8988T (cell line): ENCODE data around the gene NHEJ1.

Experiments used
- DNase-seq: peaks from one replicate; pipeline ENCODE4 v3.0.0; 2011

The NHEJ1 gene

DNA sequence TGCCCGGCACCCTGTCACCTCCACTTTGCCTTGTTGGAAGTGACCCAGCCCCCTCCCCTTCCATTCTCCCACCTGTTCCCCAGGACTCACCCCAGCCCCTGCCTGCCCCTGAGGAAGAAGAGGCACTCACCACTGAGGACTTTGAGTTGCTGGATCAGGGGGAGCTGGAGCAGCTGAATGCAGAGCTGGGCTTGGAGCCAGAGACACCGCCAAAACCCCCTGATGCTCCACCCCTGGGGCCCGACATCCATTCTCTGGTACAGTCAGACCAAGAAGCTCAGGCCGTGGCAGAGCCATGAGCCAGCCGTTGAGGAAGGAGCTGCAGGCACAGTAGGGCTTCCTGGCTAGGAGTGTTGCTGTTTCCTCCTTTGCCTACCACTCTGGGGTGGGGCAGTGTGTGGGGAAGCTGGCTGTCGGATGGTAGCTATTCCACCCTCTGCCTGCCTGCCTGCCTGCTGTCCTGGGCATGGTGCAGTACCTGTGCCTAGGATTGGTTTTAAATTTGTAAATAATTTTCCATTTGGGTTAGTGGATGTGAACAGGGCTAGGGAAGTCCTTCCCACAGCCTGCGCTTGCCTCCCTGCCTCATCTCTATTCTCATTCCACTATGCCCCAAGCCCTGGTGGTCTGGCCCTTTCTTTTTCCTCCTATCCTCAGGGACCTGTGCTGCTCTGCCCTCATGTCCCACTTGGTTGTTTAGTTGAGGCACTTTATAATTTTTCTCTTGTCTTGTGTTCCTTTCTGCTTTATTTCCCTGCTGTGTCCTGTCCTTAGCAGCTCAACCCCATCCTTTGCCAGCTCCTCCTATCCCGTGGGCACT lies 21.9 kb upstream of the NHEJ1 start:
- DNase-seq = no peak

GRCh38 chr2:219181531-219181930 lies 20.9 kb upstream of the NHEJ1 start:
- no peak for DNase-seq

DNA sequence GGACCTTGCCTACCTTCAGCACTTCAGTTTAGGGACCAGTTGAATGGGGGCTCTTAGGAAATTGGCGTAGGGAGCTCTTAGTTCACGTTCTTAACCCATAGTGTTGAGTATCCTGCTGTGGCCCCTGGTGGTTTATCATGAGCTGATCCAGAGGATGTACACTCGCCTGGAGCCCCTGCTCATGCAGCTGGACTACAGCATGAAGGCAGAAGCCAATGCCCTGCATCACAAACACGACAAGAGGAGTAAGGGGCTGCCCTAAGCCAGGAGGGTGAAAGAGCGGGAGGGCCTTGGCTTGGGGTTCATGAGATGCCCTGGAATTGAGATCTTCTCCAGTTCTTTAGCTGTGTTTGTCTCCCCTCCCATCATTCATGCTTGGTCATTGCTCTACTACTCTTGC lies 20.3 kb upstream of the NHEJ1 start:
- DNase-seq = no peak

- DNase-seq = no peak
These were observed 19.2 kb upstream of the NHEJ1 start for GRCh38 chr2:219179601-219180465.

DNA sequence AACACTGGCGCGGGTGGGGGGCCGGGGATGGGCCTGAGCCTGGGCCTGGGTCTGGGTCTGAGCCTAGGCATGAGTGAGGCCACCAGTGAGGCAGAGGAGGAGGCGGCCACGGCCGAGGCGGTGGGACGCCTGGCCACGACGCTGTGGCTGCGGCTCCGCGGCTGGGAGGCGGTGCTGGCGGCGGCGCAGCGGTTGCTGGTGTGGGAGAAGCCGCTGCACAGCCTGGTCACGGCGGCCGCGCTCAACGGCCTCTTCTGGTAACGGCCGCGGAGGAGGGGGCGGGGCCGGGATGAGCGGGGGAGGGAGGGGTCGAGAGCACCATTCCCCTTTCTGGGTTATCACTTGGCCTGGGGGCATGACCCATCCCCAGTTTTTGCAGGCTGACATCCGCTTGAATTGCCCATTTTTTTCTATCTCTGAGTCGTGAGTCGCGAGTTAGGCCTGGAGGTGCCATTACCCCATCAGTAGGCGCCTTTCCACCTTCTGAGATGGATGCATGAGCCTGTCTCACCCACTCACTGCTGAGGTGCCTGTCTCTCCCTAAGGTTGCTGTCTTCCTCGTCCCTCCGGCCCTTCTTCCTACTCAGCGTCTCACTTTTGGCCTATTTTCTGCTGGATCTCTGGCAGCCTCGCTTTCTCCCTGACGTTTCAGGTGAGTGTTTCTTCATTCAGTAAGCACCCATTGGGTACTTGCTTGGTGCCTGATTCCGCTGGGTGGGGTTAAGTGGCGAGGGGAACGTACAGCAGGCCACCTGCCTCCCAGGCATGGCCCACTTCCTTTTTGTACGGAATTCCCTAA lies 18.0 kb upstream of the NHEJ1 start:
- no peak for DNase-seq

DNA sequence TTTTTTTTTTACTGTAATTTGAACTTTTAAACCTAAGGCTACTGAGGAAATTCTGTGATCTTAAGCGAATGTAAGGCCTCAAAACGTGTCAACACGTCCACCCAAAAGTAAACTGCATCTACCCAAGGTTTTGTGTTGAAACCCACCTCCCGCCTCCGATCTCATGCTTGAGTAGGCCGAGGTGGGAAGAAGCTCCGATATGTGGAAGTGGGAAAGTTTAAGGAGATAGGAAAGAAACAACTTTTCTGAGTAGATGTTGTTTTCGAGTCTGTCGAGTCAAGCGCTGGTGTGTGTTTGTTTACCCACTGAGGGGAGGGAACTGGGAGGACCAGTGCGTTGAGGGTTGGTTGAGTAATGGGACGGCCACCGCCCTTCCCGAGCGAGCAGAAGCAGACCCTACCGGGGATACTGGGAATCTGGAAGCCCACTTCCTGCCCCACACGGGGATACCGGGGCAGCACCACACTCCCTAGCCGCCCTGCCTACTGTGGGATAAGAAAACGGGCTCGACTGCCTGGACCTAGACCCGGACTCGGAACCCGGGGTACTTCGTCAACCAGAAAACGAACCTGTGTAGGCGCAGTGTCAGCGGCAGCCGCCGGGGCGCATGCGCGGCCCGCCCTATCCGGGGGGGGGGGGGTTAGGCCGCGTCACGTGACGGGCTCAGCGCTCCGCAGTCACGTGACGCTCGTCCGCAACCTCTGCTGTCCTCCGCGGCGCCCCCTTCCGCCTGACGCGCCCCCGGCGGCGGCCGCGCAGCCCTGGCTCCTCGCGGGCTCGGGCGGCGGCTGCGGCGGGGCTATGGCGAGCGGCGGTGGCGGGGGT lies 17.1 kb upstream of the NHEJ1 start, which contains the start of gene RETREG2:
RETREG2 (plus strand) TSS at position 724 of the 825 bp plus-strand sequence; CDS start at position 802, 78 bp downstream.
- peak; percentile 94 for DNase-seq

- DNase-seq = peak; percentile 80
These were observed 16.4 kb upstream of the NHEJ1 start, which contains the start of gene CNPPD1 for GRCh38 chr2:219176818-219177551. Gene CNPPD1 (minus strand): TSS chr2:219176925. CDS start chr2:219176828, 97 bp downstream.

GRCh38 chr2:219175928-219176817 lies 15.6 kb upstream of the NHEJ1 start:
- peak; percentile 41 for DNase-seq

GRCh38 chr2:219175486-219175885 lies 14.9 kb upstream of the NHEJ1 start:
- DNase-seq = no peak

DNA sequence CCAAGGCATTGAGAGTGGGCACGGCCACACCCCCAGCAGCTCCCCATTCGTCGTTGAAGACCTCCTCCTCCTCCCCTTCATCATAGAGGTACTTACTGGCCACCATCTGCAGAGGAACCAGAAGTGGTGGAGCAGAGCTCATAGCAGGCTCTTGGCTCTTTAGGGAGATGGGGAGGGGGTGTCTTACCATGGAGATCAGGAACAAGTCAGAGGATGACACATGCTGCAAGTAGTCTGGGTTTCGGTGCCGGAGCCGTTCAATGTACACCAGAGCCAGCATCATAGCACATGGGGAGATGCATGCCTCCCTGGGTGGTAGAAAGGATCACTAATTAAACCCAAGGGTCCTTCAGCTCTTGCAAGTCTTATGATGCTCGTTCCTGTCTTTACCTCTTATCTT lies 14.2 kb upstream of the NHEJ1 start:
- DNase-seq = no peak

GRCh38 chr2:219174146-219174545 lies 13.5 kb upstream of the NHEJ1 start:
- DNase-seq = no peak

DNA sequence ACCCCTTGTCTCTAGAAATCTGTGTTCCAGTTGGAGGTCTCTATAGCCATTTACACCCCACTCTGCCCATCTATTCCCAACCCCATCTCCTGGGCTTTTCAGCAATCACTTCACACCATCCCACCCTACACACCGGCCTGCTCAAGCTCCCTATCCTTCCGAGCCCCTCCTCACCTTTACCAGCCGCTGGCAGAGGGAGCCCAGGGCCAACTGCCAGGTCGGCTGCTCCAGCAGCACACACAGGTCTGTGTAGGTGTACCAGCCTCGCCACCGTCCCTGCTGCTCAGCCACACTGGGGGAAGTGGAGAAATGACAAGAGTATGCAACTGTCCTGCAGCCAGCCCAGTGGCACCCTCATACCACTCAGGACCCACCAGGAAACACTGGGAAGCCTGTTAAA lies 12.6 kb upstream of the NHEJ1 start:
- DNase-seq = no peak

- no peak for DNase-seq
These were observed 11.9 kb upstream of the NHEJ1 start for GRCh38 chr2:219172231-219173154.

DNA sequence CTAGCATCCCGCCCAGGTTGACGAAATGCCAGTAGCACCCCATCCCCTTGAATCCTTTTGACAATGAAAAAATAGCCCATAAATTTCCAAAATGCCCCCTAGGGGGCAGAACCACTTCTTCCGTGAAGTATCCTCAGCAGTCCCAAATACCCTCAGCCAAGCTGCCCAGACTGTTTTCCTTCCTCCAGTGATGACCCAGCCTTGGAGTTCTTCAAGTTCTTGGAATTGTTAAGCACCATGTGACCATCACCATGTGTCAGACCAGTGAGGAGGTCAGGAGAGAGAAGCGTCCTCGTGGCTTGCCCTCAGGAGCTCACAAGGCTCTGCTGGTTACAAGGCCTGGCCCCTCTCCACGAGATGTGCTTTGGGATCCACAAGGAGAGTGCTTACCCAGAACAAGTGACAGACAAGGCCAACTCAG lies 10.6 kb upstream of the NHEJ1 start:
- peak; percentile 61 for DNase-seq

DNA sequence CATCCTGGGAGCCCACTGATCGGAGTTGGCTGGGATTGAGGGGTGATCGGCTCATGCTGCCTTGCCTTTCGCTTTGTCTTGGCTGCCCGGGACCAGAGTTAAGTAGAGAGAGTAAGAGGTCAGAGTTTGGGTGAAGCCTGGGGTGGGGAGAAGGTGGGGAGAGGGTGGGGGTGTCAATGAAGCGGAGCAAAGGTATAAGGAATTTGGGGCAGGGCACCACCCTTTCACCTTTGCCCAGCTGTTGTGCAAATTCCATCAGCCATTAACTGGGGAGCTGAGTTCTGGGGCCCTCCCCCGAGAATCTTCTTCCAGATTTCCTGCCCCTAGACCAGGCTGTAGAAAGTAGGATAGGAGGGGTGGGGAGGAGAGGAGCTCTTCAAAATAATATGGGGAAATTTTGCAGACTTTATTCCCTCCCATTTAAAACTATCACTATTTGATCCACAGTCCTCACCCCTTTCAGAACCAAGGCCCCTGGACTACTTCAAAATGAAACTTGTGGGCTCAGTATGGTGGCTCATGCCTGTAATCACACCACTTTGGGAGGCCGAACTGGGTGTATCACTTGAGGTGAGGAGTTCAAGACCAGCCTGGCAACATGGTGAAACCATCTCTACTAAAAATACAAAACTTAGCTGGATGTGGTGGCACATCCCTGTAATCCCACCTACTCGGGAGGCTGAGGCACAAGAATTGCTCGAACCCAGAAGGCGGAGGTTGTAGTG lies 9.5 kb upstream of the NHEJ1 start, which contains the start of gene SLC23A3:
SLC23A3 (minus strand) TSS at position 100 of the 725 bp plus-strand sequence; CDS start at position 55, 45 bp downstream.
- no peak for DNase-seq

DNA sequence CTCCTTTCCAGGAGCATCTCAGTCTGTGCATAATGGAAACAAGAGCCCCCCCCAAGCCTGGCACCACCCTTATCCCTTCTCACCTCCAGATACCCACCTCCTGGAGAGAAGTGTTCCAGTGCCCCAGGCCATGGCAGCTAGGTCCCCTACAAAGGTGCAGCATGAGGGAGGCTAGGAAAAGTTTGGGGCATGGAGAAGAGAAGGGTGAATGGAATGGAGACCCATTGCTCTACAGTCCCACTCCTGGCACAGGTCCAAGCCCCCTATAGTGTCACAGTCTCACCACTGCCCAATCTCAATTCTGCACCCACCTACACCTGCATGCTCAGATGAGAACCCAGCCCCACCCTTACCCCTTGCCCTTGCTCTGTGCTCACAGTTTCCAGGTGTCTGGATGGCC lies 8.3 kb upstream of the NHEJ1 start:
- no peak for DNase-seq

DNA sequence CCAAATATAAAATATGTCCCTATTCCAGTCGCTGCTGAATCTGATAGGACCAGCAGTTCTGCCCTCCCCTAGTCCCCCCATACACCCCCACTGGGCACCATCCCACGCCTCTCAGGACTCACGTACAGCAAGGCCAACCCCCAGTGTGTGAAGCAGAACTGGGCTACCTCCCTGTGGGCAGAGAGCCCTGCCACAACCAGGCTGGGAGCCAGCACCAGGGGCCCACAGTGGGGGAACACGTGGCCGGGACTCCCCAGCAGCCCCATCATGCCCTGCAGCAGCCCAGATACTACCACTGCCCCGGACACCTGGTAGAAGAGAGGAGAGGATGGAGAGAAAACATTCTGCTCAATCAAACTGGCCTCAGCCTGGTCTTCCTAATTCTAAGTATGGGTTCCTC lies 7.9 kb upstream of the NHEJ1 start:
- no peak for DNase-seq

- no peak for DNase-seq
These were observed 7.4 kb upstream of the NHEJ1 start for GRCh38 chr2:219167997-219168396.
